Measurements from ENCODE around the gene MPP4.
A peak's percentile ranks its signal among the peaks of the same experiment; 100 is the strongest.

The MPP4 gene

DNA sequence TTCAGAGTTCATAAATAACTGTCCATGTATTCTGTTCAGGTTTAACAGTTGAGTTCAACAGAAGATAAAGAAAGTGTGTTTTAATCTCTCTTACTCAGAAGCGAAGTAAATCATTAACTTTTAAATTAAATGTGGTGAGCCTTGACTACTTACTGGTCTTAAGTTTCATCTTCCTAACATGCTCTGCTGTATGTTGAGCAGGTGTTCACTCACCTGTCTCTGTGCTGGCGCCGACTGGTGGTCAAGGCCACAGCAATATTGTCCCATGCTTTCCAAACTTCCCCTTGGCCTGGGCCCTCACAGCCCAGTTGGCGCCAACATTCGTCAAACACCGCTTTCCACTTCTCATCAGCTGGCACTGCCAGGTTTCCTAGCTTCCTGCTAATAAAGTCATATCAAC lies 17.0 kb upstream of the MPP4 start:
- TF ChIP-seq, protein P1, sequence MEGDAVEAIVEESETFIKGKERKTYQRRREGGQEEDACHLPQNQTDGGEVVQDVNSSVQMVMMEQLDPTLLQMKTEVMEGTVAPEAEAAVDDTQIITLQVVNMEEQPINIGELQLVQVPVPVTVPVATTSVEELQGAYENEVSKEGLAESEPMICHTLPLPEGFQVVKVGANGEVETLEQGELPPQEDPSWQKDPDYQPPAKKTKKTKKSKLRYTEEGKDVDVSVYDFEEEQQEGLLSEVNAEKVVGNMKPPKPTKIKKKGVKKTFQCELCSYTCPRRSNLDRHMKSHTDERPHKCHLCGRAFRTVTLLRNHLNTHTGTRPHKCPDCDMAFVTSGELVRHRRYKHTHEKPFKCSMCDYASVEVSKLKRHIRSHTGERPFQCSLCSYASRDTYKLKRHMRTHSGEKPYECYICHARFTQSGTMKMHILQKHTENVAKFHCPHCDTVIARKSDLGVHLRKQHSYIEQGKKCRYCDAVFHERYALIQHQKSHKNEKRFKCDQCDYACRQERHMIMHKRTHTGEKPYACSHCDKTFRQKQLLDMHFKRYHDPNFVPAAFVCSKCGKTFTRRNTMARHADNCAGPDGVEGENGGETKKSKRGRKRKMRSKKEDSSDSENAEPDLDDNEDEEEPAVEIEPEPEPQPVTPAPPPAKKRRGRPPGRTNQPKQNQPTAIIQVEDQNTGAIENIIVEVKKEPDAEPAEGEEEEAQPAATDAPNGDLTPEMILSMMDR (conservative IDR thresholded peaks at IDR 0.05; ENCODE audit: low read depth, low read length), result no peak
- H3K4me3 ChIP-seq (ENCODE audit: low read depth, low read length), result no peak overlapping the region
- no peak for DNase-seq (ENCODE audit: low read depth)

DNA sequence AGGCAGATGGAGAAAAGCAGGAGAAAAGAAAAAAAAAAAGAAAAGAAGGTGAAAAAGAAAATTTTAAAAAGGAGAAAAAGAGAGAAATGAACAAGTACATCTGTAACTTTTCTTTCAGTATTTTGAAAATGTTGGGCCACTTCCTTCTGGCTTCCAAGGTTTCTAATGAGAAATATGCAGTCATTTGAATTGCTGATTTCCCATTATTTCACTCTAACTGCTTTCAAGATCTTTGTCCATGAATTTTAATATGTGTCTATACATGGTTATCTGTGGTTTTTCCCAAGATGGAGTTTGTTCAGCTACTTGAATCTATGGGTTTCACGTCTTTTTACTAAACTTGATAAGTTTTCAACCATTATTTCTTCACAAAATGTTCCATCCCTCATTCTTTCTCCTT lies 14.3 kb upstream of the MPP4 start:
- no peak overlapping the region for H3K4me3 ChIP-seq (ENCODE audit: low read depth, low read length)
- DNase-seq (ENCODE audit: low read depth), result no peak
- TF ChIP-seq, protein P1 (conservative IDR thresholded peaks at IDR 0.05; ENCODE audit: low read depth, low read length), result no peak

DNA sequence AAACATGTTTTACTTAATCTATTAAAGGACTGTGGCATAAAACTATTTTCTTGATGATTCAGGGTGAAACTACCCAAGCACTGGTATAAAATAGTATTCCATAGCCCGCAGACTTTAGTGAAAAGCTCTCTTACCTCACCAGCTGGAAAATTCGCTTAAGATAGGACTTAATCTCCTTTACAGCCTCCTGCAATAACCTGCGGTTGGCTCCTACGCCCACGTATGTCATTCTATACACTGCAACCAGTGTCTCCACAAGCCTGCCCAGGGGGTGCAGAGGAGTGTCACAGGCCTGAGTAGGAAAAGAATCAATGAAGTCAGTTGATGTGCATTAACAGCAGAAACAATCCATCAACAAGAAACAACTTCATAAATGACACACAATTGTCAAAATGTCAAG lies 11.3 kb upstream of the MPP4 start:
- no peak overlapping the region for H3K4me3 ChIP-seq (ENCODE audit: low read depth, low read length)
- DNase-seq (ENCODE audit: low read depth), result no peak
- TF ChIP-seq, protein P1 (conservative IDR thresholded peaks at IDR 0.05; ENCODE audit: low read depth, low read length), result no peak

DNA sequence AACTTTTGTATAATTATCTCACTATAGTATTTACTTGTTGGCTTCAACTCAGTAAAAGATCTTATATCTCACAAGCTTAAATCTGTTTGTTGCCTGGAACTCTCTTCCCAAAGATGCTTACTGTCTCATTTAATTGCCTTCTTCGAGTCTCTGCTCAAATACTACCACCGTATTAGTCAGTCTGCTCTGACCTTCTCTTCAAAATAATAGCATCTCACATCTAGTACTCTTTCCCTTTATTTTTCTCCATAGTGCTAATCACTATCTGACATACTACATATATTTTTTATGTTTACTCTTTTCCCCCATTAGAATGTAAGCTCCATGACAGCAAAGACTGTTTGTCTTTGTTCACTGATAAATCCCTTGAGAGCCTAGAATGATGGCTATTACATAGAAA lies 10.6 kb upstream of the MPP4 start:
- TF ChIP-seq, protein P1 (conservative IDR thresholded peaks at IDR 0.05; ENCODE audit: low read depth, low read length), result no peak
- no peak overlapping the region for H3K4me3 ChIP-seq (ENCODE audit: low read depth, low read length)
- DNase-seq (ENCODE audit: low read depth), result no peak

DNA sequence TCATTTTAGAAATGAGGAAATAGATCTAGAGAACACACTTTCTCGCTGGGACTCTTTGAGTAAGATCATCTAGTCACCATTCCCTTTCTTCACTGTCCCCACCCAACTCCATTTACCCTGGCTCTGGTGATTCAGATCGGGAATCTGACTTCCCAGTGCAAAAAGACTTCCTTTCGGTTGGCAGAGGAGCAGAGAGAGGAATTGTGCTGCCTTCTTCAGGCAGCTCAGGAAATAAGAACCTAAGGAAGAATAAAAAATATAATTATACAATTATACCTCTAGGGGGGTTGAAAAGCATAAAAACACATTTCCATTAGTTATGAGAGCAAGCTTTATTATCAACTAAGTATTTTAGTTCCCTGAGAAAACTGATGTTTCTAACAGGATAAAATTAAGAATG lies 9.3 kb upstream of the MPP4 start:
- peak; percentile 72 for DNase-seq (ENCODE audit: low read depth)
- H3K4me3 ChIP-seq (ENCODE audit: low read depth, low read length), result no peak overlapping the region
- TF ChIP-seq, protein P1 (conservative IDR thresholded peaks at IDR 0.05; ENCODE audit: low read depth, low read length), result peak; percentile 64

DNA sequence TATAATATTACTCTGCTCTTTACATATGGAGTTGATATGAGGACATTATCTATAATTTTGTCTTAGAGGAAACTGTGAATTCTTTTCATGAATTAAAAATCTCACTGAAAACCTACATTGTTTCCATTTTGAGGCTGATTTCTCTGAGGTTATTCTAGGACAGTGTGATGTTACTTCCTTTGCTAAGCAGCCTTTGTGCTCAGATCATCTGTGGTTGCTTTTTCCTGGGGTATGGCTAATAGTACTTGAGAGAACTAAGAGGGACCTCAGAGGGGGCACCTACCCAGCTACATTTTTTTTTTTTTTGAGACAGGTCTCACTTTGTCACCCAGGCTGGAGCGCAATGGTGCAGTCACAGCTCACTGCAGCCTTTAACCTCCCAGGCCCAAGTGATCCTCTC lies 8.7 kb upstream of the MPP4 start:
- no peak for DNase-seq (ENCODE audit: low read depth)
- H3K4me3 ChIP-seq (ENCODE audit: low read depth, low read length), result no peak overlapping the region
- TF ChIP-seq, protein P1 (conservative IDR thresholded peaks at IDR 0.05; ENCODE audit: low read depth, low read length), result no peak

DNA sequence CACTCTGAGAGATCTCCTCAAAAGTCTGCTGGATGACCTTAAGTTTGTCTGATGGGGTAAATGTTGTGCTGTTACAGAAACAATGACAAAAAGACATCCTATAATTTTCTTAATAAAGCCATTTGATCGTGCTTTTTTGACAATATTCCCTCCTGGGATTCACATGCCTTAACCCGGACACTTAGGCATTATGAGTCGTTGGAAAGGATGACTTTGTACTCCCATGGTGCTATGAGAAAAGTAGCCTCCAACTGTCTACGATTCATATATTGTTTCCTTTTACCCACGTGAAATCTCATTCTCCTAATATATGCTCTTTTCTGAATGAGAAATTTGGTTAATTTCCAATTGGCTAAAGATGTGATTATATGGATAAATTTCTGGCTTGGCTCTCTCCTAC lies 6.1 kb upstream of the MPP4 start:
- H3K4me3 ChIP-seq (ENCODE audit: low read depth, low read length), result no peak overlapping the region
- DNase-seq (ENCODE audit: low read depth), result no peak
- TF ChIP-seq, protein P1 (conservative IDR thresholded peaks at IDR 0.05; ENCODE audit: low read depth, low read length), result no peak
